NOMO-1 (cell line): ENCODE measurements around the gene ATP13A1.
"Not testable (repeated sequence)": the region's sequence is repeated elsewhere in the genome, so short reads cannot be mapped to it uniquely, and the experiment has no call there.

Experiments
- DNase-seq, 2 experiments: peaks; one replicate each; lab custom pipeline; 2025; ENCODE audit not compliant: unreplicated experiment in 2 of 2; lab: John Stamatoyannopoulos, UW

ATP13A1 gene

DNA sequence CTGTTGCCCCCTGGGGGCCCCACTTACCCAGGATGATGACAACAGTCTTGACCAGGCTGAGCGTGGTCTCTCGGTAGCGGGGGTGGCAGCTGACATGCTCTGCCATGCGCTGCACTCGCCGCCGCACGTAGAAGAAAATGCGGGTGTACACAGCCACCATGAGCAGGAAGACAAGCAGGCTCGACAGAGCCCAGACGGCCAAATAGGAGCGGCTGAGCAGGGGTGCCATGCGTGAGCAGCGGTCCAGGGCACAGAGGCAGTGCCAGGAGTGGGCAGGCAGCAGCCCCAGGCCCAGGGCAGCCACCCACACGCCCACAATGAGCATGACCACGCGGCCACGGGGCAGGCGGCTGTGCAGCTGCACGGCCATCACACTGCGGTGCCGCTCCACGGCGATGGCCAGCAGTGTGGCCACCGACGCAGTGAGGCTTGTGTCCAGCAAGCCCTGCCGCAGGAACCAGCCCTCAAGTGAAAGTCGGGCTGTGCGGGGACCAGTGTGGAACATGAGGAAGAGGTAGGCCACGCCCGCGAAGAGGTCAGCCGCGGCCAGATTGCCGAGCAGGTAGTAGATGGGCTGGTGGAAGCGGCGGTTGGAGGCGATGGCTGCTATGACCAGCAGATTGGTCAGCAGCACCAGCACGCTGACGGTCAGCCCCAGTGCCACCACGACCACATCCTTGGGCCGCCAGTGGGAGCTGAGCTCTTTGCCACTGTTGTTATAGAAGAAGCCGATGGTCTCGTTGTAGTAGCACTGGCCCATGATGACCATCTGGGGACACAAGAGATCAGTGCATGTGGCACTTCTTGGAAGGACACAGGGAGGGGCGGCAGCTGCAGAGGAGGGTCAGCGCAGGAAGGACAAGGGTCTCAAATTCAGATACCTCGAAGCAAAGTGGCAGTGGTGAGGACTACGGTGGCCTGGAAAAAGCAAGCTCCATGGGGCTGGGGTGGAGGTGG, 36.7 kb downstream of the ATP13A1 start:
- DNase-seq = no peak

DNA sequence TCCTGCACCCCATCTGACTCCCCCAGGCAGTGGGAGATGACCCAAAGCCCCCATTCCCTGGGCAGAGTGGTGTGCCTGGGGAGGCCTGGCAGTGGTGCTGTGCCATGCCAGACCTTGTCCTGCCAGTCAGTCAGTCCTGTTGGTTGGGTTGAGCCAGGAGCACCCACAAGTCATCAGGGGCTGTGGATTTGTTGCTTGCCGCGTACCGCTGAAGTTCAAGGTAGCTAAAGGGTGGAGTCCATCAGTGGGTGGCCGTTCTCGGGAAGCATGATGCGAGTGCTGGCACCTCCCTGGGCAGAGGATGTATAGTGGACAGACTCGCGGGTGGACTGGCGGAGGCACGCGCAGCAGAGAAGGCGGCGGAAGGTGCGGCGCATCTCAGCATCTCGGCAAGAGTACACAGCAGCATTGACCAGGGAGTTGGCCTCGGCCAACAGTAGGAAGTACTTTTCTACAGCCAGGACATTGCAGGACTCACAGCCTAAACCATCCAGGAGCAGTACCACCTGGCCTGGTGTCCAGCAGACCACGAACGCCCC, 39.4 kb downstream of the ATP13A1 start:
- DNase-seq = no peak

DNA sequence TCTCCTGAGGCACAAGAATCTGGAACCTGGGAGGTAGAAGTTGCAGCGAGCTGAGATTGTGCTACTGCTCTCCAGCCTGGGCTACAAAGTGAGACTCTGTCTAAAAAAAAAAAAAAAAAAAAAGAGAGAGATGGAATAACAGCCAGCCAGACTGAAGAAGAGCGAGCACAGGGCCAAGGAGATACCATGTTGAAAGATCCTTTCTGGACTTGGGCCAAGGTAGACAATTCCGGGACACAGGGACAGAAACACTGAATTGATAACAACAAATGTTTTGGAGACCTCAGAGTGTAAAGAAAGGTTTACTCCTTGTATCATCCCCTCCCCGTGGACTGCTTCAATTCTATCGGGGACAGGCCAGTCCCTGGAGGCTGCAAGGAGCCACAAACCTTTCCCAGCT, 40.1 kb downstream of the ATP13A1 start:
- DNase-seq = no peak

DNA sequence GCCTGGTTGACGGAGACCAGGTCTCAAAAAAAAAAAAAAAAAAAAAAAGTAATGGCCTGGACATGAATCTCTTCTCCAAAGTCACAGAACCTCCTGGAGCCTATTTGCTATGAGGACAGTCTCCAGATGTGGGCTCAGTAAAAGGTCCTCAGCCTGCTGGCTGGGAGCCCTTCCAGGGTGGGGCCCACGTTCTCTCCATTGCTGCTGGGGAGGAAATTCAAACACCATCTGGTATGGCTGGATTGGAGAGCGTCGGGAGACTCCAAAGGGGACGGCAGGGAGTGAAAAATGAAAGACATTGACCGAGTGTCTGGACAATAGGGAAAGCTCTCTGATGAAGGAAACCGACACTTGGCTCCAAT, 43.6 kb downstream of the ATP13A1 start:
- DNase-seq = no peak

DNA sequence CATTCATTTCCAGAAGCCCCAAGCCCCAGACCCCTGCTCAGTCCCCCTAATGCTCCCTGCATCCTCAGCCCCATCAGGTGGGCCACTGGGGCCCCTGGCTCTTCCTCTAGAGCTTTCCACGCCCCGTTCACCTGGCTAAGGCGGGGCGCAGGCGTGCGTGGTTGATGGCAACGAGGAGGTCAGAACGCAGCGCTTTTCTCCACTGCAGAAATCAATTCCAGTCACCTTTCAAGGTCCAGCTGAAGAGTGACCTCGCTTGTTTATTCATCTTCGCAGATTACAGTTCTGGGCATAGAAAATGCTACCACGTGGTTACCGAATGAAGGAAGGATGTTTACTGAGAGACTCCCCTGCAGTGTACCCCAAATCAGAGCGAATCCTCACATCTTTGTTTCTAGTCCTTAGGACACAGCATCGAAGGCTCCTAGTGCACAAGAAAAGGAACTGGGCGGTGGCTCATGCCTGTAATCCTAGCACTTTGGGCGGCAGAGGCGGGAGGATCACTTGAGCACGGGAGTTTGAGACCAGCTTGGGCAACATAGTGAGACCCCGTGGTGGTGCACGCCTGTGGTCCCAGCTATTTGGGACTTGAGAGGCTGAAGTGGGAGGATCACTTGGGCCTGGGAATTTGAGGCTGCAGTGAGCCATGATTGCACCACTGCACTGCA, 44.2 kb downstream of the ATP13A1 start:
- DNase-seq = no peak

DNA sequence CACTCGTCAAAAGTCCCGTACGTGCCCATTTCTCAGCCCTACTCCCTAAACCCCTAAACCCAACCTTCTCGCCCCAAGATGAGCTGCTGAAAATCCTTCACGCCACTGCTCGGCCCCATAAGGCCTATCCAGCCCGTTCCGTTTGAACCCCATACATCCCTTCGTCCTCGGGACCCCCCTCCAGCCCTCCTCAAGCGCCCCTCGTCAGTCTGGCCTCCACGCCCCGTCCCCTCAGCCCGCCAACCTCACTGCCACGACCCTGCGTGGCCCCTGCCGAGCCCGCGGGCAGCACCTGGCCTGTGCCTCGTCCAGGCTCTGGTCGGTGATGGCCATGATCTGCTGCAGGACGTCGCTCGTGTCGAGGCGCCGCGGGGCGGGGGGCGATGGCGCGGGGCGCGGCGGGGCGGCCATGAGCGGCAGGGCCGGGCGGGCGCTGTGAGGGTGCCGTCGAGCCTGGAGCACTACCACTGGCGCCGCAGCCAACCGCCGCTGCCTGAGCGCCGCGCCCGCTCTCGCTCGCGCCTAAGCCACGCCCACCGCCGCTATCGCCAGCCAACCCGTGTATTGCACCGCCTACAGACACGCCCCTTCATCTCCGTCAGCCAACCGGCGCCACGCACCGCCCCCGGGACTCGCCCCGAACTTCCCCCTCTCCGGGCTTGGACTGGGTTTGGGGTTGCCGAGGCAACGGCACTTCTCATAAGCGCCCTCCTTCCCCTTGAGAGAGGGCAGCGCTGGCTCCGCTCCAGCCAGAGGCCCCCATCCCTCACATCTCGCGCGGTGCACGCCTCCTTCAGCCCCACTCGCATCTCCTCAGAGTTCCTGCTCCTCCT, 45.0 kb downstream of the ATP13A1 start, which contains the start of gene PBX4:
Gene PBX4 (minus strand): TSS at position 469 of the 833 bp plus-strand sequence. CDS start 58 bp downstream, at position 411.
- peak; percentile 96 to 98 for DNase-seq

DNA sequence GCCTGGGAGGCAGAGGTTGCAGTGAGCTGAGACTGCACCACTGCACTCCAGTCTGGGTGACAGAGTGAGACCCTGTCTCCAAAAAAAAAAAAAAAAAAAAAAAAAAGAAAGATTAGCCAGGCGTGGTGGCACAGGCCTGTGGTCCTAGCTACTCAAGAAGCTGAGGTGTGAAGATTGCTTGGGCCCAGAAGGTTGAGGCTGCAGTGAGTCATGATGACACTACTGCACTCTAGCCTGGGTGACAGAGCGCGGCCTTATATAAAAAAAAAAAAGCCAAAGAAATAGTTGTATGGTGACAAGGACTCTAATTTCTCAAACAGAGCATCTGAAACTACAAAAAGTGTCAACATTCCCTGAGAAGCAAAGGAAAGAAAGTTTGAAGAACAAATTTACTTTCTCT, 48.4 kb downstream of the ATP13A1 start:
- DNase-seq = no peak

DNA sequence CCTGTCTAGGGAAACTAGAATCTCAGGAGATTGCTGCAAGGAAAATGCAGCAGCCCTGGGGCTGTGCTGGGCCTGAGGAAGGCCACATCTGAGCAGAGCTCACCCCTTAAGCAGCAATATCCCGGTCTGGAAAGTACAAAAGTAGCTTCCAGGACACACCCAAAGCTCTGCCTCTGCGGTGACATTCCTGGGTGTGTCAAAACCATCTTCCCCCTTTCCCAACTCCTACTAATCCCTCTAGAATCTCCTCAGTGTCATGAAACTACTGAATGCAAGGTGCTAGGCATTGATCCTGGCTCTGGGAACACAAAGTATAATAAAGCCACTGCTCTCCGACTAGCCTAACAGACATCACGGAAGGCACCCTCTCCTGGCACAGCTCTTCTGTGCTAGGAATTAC, 50.0 kb downstream of the ATP13A1 start:
- DNase-seq = no peak

DNA sequence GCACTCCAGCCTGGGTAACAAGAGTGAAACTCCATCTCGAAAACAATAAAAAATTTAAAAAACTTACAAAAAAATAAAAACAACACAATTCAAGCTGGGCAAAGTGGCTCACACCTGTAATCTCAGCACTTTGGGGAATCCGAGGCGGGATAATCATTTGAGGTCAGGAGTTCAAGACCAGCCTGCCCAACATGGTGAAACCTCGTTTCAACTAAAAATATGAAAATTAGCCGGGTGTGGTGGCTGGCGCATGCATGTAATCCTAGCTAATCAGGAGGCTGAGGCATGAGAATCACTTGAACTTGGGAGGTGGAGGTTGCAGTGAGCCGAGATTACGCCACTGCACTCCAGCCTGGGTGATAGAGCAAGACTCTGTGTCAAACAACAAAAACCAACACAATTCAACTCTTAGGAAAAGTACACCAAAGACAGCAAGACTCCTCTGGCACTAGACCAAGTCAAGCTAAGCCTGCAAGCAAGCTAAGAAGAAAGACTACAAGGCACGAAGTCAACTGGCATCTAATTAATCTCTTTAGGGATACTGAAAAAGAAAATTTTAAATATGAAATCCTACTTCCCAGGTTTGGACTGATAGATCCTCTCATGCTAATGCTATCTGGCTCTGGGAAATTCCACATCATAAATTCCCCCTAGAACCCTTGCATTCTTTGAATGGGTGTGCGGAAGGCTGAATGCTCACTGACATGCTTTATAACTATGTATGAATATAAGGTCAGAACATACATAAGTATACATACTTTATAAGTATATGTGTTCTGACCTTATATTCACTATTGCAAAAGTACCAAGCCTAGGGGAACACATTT, 52.9 kb downstream of the ATP13A1 start:
- DNase-seq = no peak

DNA sequence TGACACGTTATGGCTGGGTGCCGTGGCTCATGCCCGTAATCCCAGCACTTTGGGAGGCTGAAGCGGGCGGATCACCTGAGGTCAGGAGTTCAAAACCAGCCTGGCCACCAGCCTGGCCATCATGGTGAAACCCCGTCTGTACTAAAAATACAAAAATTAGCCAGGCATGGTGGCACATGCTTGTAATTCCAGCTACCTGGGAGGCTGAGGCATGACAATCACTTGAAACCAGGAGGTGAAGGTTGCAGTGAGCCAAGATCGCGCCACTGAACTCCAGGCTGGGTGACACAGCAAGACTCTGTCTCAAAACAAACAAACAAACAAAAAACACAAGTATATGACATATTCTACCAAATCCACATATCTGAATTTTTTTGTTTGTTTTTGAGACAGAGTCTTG, 56.8 kb downstream of the ATP13A1 start:
- DNase-seq = not testable (repeated sequence)

DNA sequence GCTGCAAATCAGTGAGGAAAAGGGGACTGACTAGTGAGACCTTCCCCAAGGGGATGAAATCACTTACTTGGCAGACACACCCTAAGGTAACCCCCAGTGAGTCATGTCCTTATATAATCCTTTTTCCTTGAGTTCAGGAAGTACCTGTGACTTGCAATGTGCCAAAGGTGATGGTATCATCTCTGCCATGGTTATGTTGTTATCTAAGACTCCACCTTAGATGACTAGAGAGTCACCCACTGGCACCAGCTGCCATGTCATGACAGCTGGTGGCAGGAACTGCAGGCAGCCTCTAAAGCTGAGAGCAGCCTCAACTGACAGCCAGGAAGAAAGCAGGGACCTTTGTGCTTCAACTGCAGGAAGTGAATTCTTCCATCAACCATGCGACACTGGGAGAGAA, 57.5 kb downstream of the ATP13A1 start:
- DNase-seq = no peak

DNA sequence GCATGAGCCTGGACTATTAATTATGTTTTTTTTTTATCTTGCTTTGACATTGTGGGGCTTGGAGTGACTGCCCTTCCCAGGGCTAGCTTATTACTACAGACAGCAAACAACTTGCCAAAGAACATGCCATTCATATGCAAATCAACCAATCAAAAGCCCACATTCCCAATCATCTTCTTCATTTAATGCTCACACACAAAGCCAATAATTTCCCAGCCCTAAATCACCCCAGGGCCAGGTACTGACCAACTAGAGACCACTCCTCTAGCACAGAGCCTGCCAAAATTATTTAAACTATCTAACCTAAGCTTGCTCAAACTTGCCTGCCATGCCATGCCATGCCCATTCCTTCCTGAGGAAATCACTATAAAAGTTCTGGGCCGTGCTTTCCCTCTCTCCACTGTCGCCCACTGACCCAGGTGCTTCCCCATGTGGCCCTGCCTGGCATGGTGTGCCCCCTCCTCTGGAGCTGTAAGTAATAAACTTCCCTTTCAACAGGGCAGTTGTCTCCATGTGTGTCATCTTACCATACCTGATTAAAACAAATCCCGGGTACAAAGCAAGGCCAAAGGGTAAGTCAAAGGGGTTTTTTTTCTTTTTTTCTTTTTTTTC, 60.7 kb downstream of the ATP13A1 start:
- no peak for DNase-seq

DNA sequence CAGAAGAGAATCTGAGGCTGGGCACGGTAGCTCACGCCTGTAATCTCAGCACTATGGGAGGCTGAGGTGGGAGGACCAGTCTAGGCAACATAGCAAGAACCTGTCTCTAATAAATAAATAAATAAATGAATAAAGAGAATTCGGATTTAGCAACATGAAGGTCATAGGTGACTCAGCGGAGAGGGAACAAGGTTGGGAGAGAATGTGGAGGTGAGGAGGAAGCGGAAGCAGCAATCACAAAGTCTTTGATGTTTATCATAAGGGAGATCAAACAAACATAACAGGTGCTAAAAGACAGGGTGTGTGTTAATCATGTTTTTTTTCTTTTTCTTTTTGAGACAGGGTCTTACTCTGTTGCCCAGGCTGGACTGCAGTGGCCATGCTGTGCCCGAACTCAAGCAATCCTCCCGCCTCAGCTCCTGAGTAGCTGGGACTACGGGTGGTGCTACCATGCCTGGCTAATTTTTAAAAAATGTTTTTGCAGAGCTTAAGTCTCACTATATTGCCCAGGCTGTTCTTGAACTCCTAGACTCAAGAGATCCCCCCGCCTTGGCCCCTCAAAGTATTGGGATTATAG, 61.3 kb downstream of the ATP13A1 start:
- DNase-seq = no peak

DNA sequence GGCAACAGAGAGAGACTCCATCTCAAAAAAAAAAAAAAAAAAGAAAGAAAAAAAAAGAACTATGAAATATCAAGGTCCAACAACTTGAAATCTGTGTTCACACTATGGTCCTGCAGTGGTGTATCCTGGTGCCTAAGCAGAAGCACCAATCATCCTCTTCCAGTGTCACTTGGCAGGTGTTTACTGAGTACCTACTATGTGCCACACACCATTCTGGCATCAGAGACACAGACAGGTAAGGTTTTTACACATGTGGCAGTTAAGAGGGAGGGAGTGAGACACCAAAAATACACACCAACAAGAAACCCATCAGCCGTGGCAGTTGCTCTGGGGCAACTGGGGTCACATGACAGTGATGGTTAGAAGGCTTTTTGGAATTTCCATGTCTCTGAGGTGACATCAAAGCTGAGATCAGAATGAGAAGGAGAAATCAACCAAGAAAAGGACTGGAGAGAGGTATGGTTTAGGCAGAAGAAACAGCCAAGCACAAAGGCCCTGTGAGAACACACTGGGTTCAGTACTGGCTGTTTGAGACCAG, 62.6 kb downstream of the ATP13A1 start:
- DNase-seq = no peak

DNA sequence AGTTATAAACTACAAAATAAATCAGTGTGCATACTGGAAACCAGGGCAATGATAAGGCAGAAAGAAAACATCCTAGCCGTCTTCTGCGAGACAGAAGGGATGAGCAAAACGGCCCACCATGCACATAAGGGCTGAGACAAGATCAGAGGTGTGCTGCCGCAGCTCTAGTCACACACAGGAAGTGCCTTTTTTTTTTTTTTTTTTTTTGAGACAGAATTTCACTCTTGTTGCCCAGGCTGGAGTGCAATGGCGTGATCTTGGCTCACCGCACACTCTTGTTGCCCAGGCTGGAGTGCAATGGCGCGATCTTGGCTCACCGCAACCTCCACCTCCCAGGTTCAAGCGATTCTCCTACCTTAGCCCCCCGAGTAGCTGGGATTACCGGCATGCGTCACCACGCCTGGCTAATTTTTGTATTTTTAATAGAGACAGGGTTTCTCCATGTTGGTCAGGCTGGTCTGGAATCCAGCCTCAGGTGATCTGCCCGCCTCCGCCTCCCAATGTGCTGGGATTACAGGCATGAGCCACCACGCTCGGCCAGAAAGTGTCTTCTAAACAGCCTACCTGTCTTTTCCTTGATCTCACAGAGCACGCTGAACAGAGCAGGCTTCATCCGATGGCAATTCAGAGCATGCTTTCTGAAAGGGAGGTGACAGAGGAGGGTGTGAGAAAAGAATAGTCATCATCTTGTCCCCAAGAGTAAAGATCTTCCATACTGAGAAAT, 64.6 kb downstream of the ATP13A1 start:
- not testable (repeated sequence) for DNase-seq

DNA sequence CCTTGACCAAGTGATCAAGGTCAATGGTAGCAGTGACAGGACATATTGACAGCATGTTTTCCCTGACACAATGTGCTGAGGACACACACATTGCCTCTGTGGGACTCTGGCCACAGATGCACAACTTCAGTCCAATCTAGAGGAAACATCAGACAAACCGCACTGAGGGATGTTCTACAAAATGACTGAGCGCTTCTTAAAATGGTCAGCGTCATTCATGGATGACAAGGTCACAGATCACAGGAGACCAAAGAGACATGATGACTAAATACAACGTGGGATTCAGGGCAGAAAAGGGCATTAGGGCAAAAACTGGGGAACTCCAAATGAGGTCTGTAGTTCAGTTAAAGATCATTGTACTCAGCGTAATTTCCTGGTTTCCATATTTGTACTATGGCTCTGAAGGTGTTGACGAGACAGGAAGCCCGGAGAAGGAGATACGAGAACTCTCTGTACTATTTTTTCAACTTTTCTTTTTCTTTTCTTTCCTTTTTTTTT, 65.6 kb downstream of the ATP13A1 start:
- DNase-seq = no peak
